H1 (cell line): ENCODE measurements around the gene CPLANE1. TPM values are rescaled to one million over a fixed set of nuclear protein-coding genes. Genes with fewer than 3 reads are reported as not detected.

Source experiments
- CTCF ChIA-PET: fragments of 300-600 bp; sonication (Branson Sonifier 250); formaldehyde crosslinking; loops from one replicate; lab custom pipeline; 2021; ENCODE audit not compliant: partially characterized antibody; lab: Charles Lee
- POLR2A ChIA-PET: fragments of 300-600 bp; sonication (Branson Sonifier 250); formaldehyde crosslinking; loops from one replicate; lab custom pipeline; 2021; ENCODE audit warnings: inconsistent platforms; ENCODE audit not compliant: partially characterized antibody; lab: Charles Lee
- DNase-seq, 2 experiments: peaks; one replicate each; pipeline versions ENCODE4 v3.0.0 to v3.0.0-alpha.2; 2010 to 2022; ENCODE audit warnings: low spot score in 2 of 2, low read depth in 1 of 2, mixed read lengths in 1 of 2
- FAIRE-seq: peaks from 2 replicates; lab custom pipeline; 2011; peaks lifted over from hg19 to GRCh38; lab: Jason Lieb, UNC
- H2AFZ ChIP-seq: 2 replicates; pipeline ENCODE4 v1.8.1; 2012; ENCODE audit warnings: low read length, inconsistent platforms
- H2AK5ac ChIP-seq: 2 replicates; pipeline ENCODE4 v1.6.1; 2013; ENCODE audit warnings: low read depth, low read length
- H2BK120ac ChIP-seq: replicated peaks from 2 replicates; pipeline ENCODE3; 2013; ENCODE audit warnings: low read depth, low read length, inconsistent platforms
- H2BK12ac ChIP-seq: 2 replicates; pipeline ENCODE4 v1.6.1; 2013; ENCODE audit warnings: low read depth, low read length
- H2BK15ac ChIP-seq: 2 replicates; pipeline ENCODE4 v1.6.1; 2013; ENCODE audit warnings: low read length
- H2BK20ac ChIP-seq: 2 replicates; pipeline ENCODE4 v1.6.1; 2013; ENCODE audit warnings: low read length
- H2BK5ac ChIP-seq: 2 replicates; pipeline ENCODE4 v1.6.1; 2013; ENCODE audit warnings: low read depth, low read length
- H3K14ac ChIP-seq: 2 replicates; pipeline ENCODE4 v1.6.1; 2013; ENCODE audit warnings: inconsistent platforms; ENCODE audit not compliant: insufficient read length
- H3K18ac ChIP-seq: 2 replicates; pipeline ENCODE4 v1.6.1; 2013; ENCODE audit warnings: low read length; ENCODE audit errors: extremely low read depth
- H3K23ac ChIP-seq: 2 replicates; pipeline ENCODE4 v1.6.1; 2013; ENCODE audit warnings: inconsistent platforms; ENCODE audit not compliant: insufficient read length
- H3K23me2 ChIP-seq: 2 replicates; pipeline ENCODE4 v1.6.1; 2013; ENCODE audit warnings: low read depth, low read length
- H3K27ac ChIP-seq: 2 replicates; pipeline ENCODE4 v1.6.1; 2011; ENCODE audit warnings: low read depth, low read length, inconsistent platforms
- H3K27me3 ChIP-seq, 4 experiments: replicated peaks in 1 of 4; 1 replicate in 1 of 4; 2 replicates in 3 of 4; pipeline versions ENCODE4 v1.6.1 to v1.8.1; 2011 to 2013; ENCODE audit warnings: low read length in 3 of 4, mild to moderate bottlenecking in 3 of 4, inconsistent platforms in 2 of 4, mixed read lengths in 2 of 4, moderate library complexity in 1 of 4; ENCODE audit not compliant: control insufficient read depth in 3 of 4, insufficient read depth in 3 of 4; ENCODE audit errors: extremely low read depth in 1 of 4
- H3K36me3 ChIP-seq, 4 experiments: 2 replicates each; pipeline versions ENCODE4 v1.6.1 to v1.8.1; 2011 to 2013; ENCODE audit warnings: mild to moderate bottlenecking in 4 of 4, low read length in 3 of 4, moderate library complexity in 2 of 4, control low read depth in 1 of 4, inconsistent platforms in 1 of 4; ENCODE audit not compliant: insufficient read depth in 4 of 4, control insufficient read depth in 2 of 4
- H3K4ac ChIP-seq: replicated peaks from 2 replicates; pipeline ENCODE3; 2013; ENCODE audit warnings: low read length, low read depth, mixed read lengths, inconsistent platforms; ENCODE audit not compliant: insufficient read length
- H3K4me1 ChIP-seq, 4 experiments: replicated peaks in 1 of 4; 1 replicate in 1 of 4; 2 replicates in 3 of 4; pipeline versions ENCODE4 v1.6.1 to v1.8.1; 2011 to 2013; ENCODE audit warnings: low read length in 3 of 4, inconsistent platforms in 2 of 4, mixed read lengths in 1 of 4; ENCODE audit not compliant: insufficient read depth in 4 of 4, control insufficient read depth in 3 of 4
- H3K4me2 ChIP-seq, 2 experiments: 2 replicates each; pipeline versions ENCODE4 v1.6.1 to v1.8.1; 2011 to 2013; ENCODE audit warnings: low read depth in 2 of 2, low read length in 2 of 2, control low read depth in 1 of 2, inconsistent platforms in 1 of 2, mild to moderate bottlenecking in 1 of 2; ENCODE audit not compliant: insufficient read depth in 1 of 2
- H3K4me3 ChIP-seq, 4 experiments: fragments of 200-600, 300-600 bp in 1 of 4; sonication (generic), shearing (Covaris generic), sonication (Bioruptor Twin) in 1 of 4; 2 replicates each; pipeline versions ENCODE4 v1.5.1 to v1.8.1; 2011 to 2016; ENCODE audit warnings: low read length in 4 of 4, low read depth in 3 of 4, control low read depth in 2 of 4, inconsistent platforms in 2 of 4, mild to moderate bottlenecking in 2 of 4, mixed read lengths in 1 of 4, moderate library complexity in 1 of 4; ENCODE audit not compliant: insufficient read depth in 2 of 4; ENCODE audit errors: extremely low read depth in 1 of 4
- H3K56ac ChIP-seq: replicated peaks from 2 replicates; pipeline ENCODE3; 2013; ENCODE audit warnings: low read depth, mild to moderate bottlenecking, mixed read lengths, low read length, inconsistent platforms; ENCODE audit not compliant: insufficient read length
- H3K79me1 ChIP-seq: 2 replicates; pipeline ENCODE4 v1.6.1; 2013; ENCODE audit warnings: low read depth, low read length, control low read depth
- H3K79me2 ChIP-seq, 2 experiments: 2 replicates each; pipeline versions ENCODE4 v1.6.1 to v1.8.1; 2012 to 2013; ENCODE audit warnings: low read length in 2 of 2, mild to moderate bottlenecking in 2 of 2, inconsistent platforms in 1 of 2; ENCODE audit not compliant: insufficient read depth in 2 of 2, control insufficient read depth in 1 of 2
- H3K9ac ChIP-seq, 4 experiments: replicated peaks in 1 of 4; 1 replicate in 1 of 4; 2 replicates in 3 of 4; pipeline versions ENCODE4 v1.6.1 to v1.8.1; 2011 to 2013; ENCODE audit warnings: low read depth in 3 of 4, low read length in 3 of 4, control low read depth in 2 of 4, mild to moderate bottlenecking in 2 of 4, moderate library complexity in 2 of 4, inconsistent platforms in 1 of 4; ENCODE audit errors: extremely low read depth in 1 of 4
- H3K9me3 ChIP-seq, 2 experiments: 2 replicates each; pipeline versions ENCODE4 v1.6.1 to v1.8.1; 2012 to 2013; ENCODE audit warnings: mild to moderate bottlenecking in 2 of 2, moderate library complexity in 2 of 2, control low read depth in 1 of 2, inconsistent platforms in 1 of 2, low read depth in 1 of 2, low read length in 1 of 2, mixed read lengths in 1 of 2; ENCODE audit not compliant: insufficient read depth in 2 of 2
- H4K20me1 ChIP-seq, 2 experiments: replicated peaks in 1 of 2; 2 replicates each; pipeline versions ENCODE3 to v1.8.1; 2011 to 2013; ENCODE audit warnings: inconsistent platforms in 2 of 2, low read length in 2 of 2, mild to moderate bottlenecking in 1 of 2; ENCODE audit not compliant: insufficient read depth in 2 of 2, control insufficient read depth in 1 of 2
- H4K5ac ChIP-seq: 2 replicates; pipeline ENCODE4 v1.6.1; 2013; ENCODE audit warnings: low read length, low read depth, mixed read lengths, inconsistent platforms; ENCODE audit not compliant: insufficient read length
- H4K8ac ChIP-seq: 2 replicates; pipeline ENCODE4 v1.8.0; 2013; ENCODE audit warnings: mild to moderate bottlenecking, moderate library complexity, low read length, inconsistent platforms; ENCODE audit not compliant: insufficient read depth; ENCODE audit errors: extremely low read depth
- H4K91ac ChIP-seq: replicated peaks from 2 replicates; pipeline ENCODE3; 2013; ENCODE audit warnings: low read length, mixed read lengths, inconsistent platforms; ENCODE audit not compliant: insufficient read length
- BRCA1 ChIP-seq: IDR thresholded peaks from 2 replicates; pipeline ENCODE4 v1.6.1; 2012; ENCODE audit warnings: low read depth, low read length, improper control_type of control experiment
- EP300 ChIP-seq, 2 experiments: IDR thresholded peaks; 1 replicate in 1 of 2; 2 replicates in 1 of 2; pipeline ENCODE4 v1.6.1; 2011 to 2012; ENCODE audit warnings: low read depth in 2 of 2, low read length in 2 of 2, mild to moderate bottlenecking in 2 of 2, borderline replicate concordance in 1 of 2, inconsistent platforms in 1 of 2, moderate library complexity in 1 of 2
- FOSL1 ChIP-seq: IDR thresholded peaks from 2 replicates; pipeline ENCODE4 v1.6.1; 2011; ENCODE audit warnings: mild to moderate bottlenecking, low read depth, low read length, moderate library complexity; ENCODE audit not compliant: insufficient read depth
- GABPA ChIP-seq: IDR thresholded peaks from 2 replicates; pipeline ENCODE4 v1.6.1; 2011; ENCODE audit warnings: mild to moderate bottlenecking, low read length, moderate library complexity, borderline replicate concordance; ENCODE audit not compliant: insufficient read depth
- PHF8 ChIP-seq: fragments of 200-600 bp; sonication (generic); conservative IDR thresholded peaks from 2 replicates; pipeline ENCODE4 v1.7.1; 2012; ENCODE audit warnings: low read depth, mild to moderate bottlenecking, inconsistent platforms, low read length, moderate library complexity
- POLR2AphosphoS5 ChIP-seq: IDR thresholded peaks from 2 replicates; pipeline ENCODE4 v1.6.1; 2011; ENCODE audit warnings: low read depth, low read length
- SRF ChIP-seq: IDR thresholded peaks from 2 replicates; pipeline ENCODE4 v1.6.1; 2011; ENCODE audit warnings: mild to moderate bottlenecking, low read depth, low read length, moderate library complexity
- WGBS, 2 experiments: shearing (Covaris generic) in 1 of 2; methylation state at CpG; one replicate each; pipeline versions ENCODE4 v1.1.6 to v1.1.7; 2013 to 2015; ENCODE audit warnings: low lambda C conversion rate in 2 of 2, mixed read lengths in 2 of 2, inconsistent platforms in 1 of 2, low coverage in 1 of 2, missing lambda C conversion rate in 1 of 2; ENCODE audit not compliant: insufficient replicate concordance in 2 of 2, insufficient coverage in 1 of 2, insufficient read length in 1 of 2; ENCODE audit errors: extremely low coverage in 1 of 2, missing lambda C conversion rate in 1 of 2; 5-methylcytosine and 5-hydroxymethylcytosine counted together
- polyA plus RNA-seq, 7 experiments: library from polyadenylated mRNA; depleted of rRNA in 3 of 7; stranded (reverse) in 5 of 7; unstranded in 2 of 7; fragments of >200 nt in 5 of 7; fragments of 200-250 nt in 2 of 7; gene quantifications; 1 replicate in 5 of 7; 2 replicates in 1 of 7; 4 replicates in 1 of 7; pipeline versions ENCODE4 v1.2.1 to v1.2.3, GENCODE V29; 2011 to 2013; ENCODE audit warnings: missing spikeins in 2 of 7, mixed read lengths in 2 of 7
- total RNA-seq: library from RNA; stranded (reverse); fragmentation: NEBNext Ultra II Directional; extraction: Animal tissue kit (Norgen Biotek cat#: 25700); gene quantifications from 2 replicates; pipeline ENCODE4 v1.2.1, GENCODE V29; 2021
- TF ChIP-seq, protein P1 (sequence below), 3 experiments: IDR thresholded peaks; 1 replicate in 2 of 3; 2 replicates in 1 of 3; pipeline versions ENCODE4 v1.5.1 to v1.6.1; 2011; ENCODE audit warnings: low read length in 3 of 3, mild to moderate bottlenecking in 3 of 3, inconsistent platforms in 2 of 3, low read depth in 1 of 3, moderate library complexity in 1 of 3; ENCODE audit not compliant: insufficient read depth in 1 of 3; ENCODE audit errors: control extremely low read depth in 1 of 3
- TF ChIP-seq, protein P2 (sequence below): IDR thresholded peaks from 2 replicates; pipeline ENCODE4 v1.6.1; 2012; ENCODE audit warnings: low read length, inconsistent platforms

The CPLANE1 gene
- total and polyA plus RNA-seq, 2 of the 8 experiments (the other 6 are each of a cell fraction or from before 2014, with no cell fraction given), result 2.2 to 8.8 TPM

GRCh38 chr5:37063739-37064138, 185.4 kb downstream of the CPLANE1 start:
- DNase-seq, result no peak
- Histone ChIP-seq H3K4me3 (no peak overlapping the region), H2BK20ac (no peak overlapping the region), H2AK5ac (no peak overlapping the region), H3K56ac (no peak overlapping the region), H3K79me1 (no peaks in the 10 kb centered on the region), H3K9ac (no peak overlapping the region), H3K14ac (no peak overlapping the region), H2BK12ac (no peak overlapping the region), H2BK5ac (no peak overlapping the region), H2BK120ac (no peak overlapping the region), H4K91ac (no peak overlapping the region), H4K20me1 (no peaks in the 10 kb centered on the region), H3K4me2 (no peak overlapping the region), H3K4me1 (no peaks in the 10 kb centered on the region), H2AFZ (no peak overlapping the region), H3K18ac (no peak overlapping the region), H3K23me2 (no peaks in the 10 kb centered on the region), H3K23ac (no peak overlapping the region), H3K4ac (no peak overlapping the region), H3K79me2 (no peaks in the 10 kb centered on the region), H3K27me3 (no peaks in the 10 kb centered on the region), H3K36me3 (peaks cover 3 to 26% (median 8%) of the 10 kb centered on the region in 4 experiments; a peak in 6 of 8 replicates), H3K9me3 (no peaks in the 10 kb centered on the region), H4K8ac (no peak overlapping the region; the same call in 1 of the 2 replicates), H3K27ac (no peak overlapping the region), H2BK15ac (no peak overlapping the region), H4K5ac (no peak overlapping the region)
- ChIA-PET POLR2A (no interaction called here), CTCF (interaction anchor here (0.7 kb wide), 1 partner anchor 77 kb away, joined by 3 read pairs; no protein-coding TSS in a partner anchor)
- 90% methylated on average over 7 of the region's 7 CpGs; no CpG with 5 or more reads in 1 of the 2 experiments for WGBS, 2 experiments
- no peak for FAIRE-seq
- TF ChIP-seq SRF (no peak), GABPA (no peak), POLR2AphosphoS5 (no peak), BRCA1 (no peak), FOSL1 (no peak), EP300 (IDR thresholded peaks at IDR 0.05; ENCODE audit: borderline replicate concordance in 1 of 2, low read depth in 2 of 2, low read length in 2 of 2) (no peak), PHF8 (no peak)
- TF ChIP-seq, protein P1, sequence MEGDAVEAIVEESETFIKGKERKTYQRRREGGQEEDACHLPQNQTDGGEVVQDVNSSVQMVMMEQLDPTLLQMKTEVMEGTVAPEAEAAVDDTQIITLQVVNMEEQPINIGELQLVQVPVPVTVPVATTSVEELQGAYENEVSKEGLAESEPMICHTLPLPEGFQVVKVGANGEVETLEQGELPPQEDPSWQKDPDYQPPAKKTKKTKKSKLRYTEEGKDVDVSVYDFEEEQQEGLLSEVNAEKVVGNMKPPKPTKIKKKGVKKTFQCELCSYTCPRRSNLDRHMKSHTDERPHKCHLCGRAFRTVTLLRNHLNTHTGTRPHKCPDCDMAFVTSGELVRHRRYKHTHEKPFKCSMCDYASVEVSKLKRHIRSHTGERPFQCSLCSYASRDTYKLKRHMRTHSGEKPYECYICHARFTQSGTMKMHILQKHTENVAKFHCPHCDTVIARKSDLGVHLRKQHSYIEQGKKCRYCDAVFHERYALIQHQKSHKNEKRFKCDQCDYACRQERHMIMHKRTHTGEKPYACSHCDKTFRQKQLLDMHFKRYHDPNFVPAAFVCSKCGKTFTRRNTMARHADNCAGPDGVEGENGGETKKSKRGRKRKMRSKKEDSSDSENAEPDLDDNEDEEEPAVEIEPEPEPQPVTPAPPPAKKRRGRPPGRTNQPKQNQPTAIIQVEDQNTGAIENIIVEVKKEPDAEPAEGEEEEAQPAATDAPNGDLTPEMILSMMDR (IDR thresholded peaks at IDR 0.05; ENCODE audit: control extremely low read depth in 1 of 3, insufficient read depth in 1 of 3, low read depth in 1 of 3, low read length in 3 of 3), result no peak
- TF ChIP-seq, protein P2, sequence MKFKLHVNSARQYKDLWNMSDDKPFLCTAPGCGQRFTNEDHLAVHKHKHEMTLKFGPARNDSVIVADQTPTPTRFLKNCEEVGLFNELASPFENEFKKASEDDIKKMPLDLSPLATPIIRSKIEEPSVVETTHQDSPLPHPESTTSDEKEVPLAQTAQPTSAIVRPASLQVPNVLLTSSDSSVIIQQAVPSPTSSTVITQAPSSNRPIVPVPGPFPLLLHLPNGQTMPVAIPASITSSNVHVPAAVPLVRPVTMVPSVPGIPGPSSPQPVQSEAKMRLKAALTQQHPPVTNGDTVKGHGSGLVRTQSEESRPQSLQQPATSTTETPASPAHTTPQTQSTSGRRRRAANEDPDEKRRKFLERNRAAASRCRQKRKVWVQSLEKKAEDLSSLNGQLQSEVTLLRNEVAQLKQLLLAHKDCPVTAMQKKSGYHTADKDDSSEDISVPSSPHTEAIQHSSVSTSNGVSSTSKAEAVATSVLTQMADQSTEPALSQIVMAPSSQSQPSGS, result no peak
